H9 (cell line): ENCODE data around the gene POLD3. TPM values are rescaled to one million over a fixed set of nuclear protein-coding genes. Genes with fewer than 3 reads are reported as not detected.

Source experiments
- DNase-seq: peaks from one replicate; pipeline ENCODE4 v3.0.0-alpha.2; 2017
- H2AFZ ChIP-seq: one replicate; pipeline ENCODE4 v1.6.1; 2013; ENCODE audit warnings: mild to moderate bottlenecking, low read length, control low read depth, moderate library complexity
- H2AK5ac ChIP-seq: 2 replicates; pipeline ENCODE4 v1.6.1; 2013; ENCODE audit warnings: low read length, control low read depth, mixed read lengths; ENCODE audit not compliant: insufficient read length
- H2BK120ac ChIP-seq: one replicate; pipeline ENCODE4 v1.6.1; 2013; ENCODE audit warnings: low read depth, mild to moderate bottlenecking, low read length, control low read depth, inconsistent platforms; ENCODE audit not compliant: poor library complexity, severe bottlenecking
- H2BK12ac ChIP-seq: 2 replicates; pipeline ENCODE4 v1.6.1; 2013; ENCODE audit warnings: low read length, control low read depth, mixed read lengths, low read depth; ENCODE audit not compliant: insufficient read length
- H2BK15ac ChIP-seq: 2 replicates; pipeline ENCODE4 v1.6.1; 2013; ENCODE audit warnings: low read depth, low read length, control low read depth
- H2BK20ac ChIP-seq: one replicate; pipeline ENCODE4 v1.6.1; 2013; ENCODE audit warnings: low read depth, mild to moderate bottlenecking, low read length, control low read depth, inconsistent platforms; ENCODE audit not compliant: poor library complexity, severe bottlenecking
- H2BK5ac ChIP-seq: 2 replicates; pipeline ENCODE4 v1.6.1; 2013; ENCODE audit warnings: low read length, control low read depth, mixed read lengths; ENCODE audit not compliant: insufficient read length
- H3K14ac ChIP-seq: 2 replicates; pipeline ENCODE4 v1.6.1; 2013; ENCODE audit warnings: low read length, control low read depth; ENCODE audit not compliant: insufficient read depth
- H3K18ac ChIP-seq: 2 replicates; pipeline ENCODE4 v1.6.1; 2013; ENCODE audit warnings: low read depth, mild to moderate bottlenecking, mixed read lengths, low read length, control low read depth; ENCODE audit not compliant: insufficient read length
- H3K23ac ChIP-seq: 2 replicates; pipeline ENCODE4 v1.6.1; 2013; ENCODE audit warnings: low read length, control low read depth, mixed read lengths, low read depth; ENCODE audit not compliant: insufficient read length
- H3K23me2 ChIP-seq: 2 replicates; pipeline ENCODE4 v1.6.1; 2013; ENCODE audit warnings: low read depth, mild to moderate bottlenecking, mixed read lengths, low read length, control low read depth; ENCODE audit not compliant: insufficient read length, poor library complexity, severe bottlenecking
- H3K27ac ChIP-seq: 2 replicates; pipeline ENCODE4 v1.5.1; 2013; ENCODE audit warnings: low read length, control low read depth, mixed read lengths, low read depth; ENCODE audit not compliant: insufficient read length
- H3K27me3 ChIP-seq: 2 replicates; pipeline ENCODE4 v1.6.1; 2013; ENCODE audit warnings: low read length, control low read depth, inconsistent platforms; ENCODE audit not compliant: insufficient read depth
- H3K4ac ChIP-seq: 2 replicates; pipeline ENCODE4 v1.6.1; 2013; ENCODE audit warnings: low read depth, mild to moderate bottlenecking, control low read depth, inconsistent platforms, low read length, moderate library complexity
- H3K4me1 ChIP-seq: 2 replicates; pipeline ENCODE4 v1.6.1; 2013; ENCODE audit warnings: low read length, control low read depth, inconsistent platforms; ENCODE audit not compliant: insufficient read depth
- H3K4me2 ChIP-seq: 2 replicates; pipeline ENCODE4 v1.6.1; 2013; ENCODE audit warnings: low read length, control low read depth, mixed read lengths; ENCODE audit not compliant: insufficient read length, insufficient read depth
- H3K56ac ChIP-seq: 2 replicates; pipeline ENCODE4 v1.6.1; 2013; ENCODE audit warnings: low read depth, mild to moderate bottlenecking, mixed read lengths, low read length, control low read depth; ENCODE audit not compliant: insufficient read length
- H3K79me1 ChIP-seq: 2 replicates; pipeline ENCODE4 v1.6.1; 2013; ENCODE audit warnings: low read depth, mild to moderate bottlenecking, moderate library complexity, low read length, control low read depth, inconsistent platforms; ENCODE audit not compliant: insufficient read depth, poor library complexity, severe bottlenecking
- H3K79me2 ChIP-seq: 2 replicates; pipeline ENCODE4 v1.6.1; 2013; ENCODE audit warnings: low read length, control low read depth, inconsistent platforms; ENCODE audit not compliant: insufficient read depth
- H3K9ac ChIP-seq: 2 replicates; pipeline ENCODE4 v1.6.1; 2013; ENCODE audit warnings: low read length, control low read depth, mixed read lengths; ENCODE audit not compliant: insufficient read length; ENCODE audit errors: extremely low read depth
- H3K9me3 ChIP-seq: one replicate; pipeline ENCODE4 v1.6.1; 2013; ENCODE audit warnings: low read depth, low read length, inconsistent platforms; ENCODE audit not compliant: control insufficient read depth
- H3T11ph ChIP-seq: one replicate; pipeline ENCODE4 v1.6.1; 2013; ENCODE audit warnings: mild to moderate bottlenecking, low read length, control low read depth, inconsistent platforms
- H4K20me1 ChIP-seq: one replicate; pipeline ENCODE4 v1.6.1; 2013; ENCODE audit not compliant: control insufficient read depth, insufficient read length, insufficient read depth
- H4K5ac ChIP-seq: 2 replicates; pipeline ENCODE4 v1.6.1; 2013; ENCODE audit warnings: low read depth, mild to moderate bottlenecking, mixed read lengths, low read length, control low read depth; ENCODE audit not compliant: insufficient read length
- H4K8ac ChIP-seq: replicated peaks from 2 replicates; pipeline ENCODE4 v1.6.1; 2013; ENCODE audit warnings: low read length, control low read depth, mixed read lengths, low read depth; ENCODE audit not compliant: insufficient read length
- H4K91ac ChIP-seq: 2 replicates; pipeline ENCODE4 v1.6.1; 2013; ENCODE audit warnings: low read depth, mild to moderate bottlenecking, moderate library complexity, mixed read lengths, low read length, control low read depth; ENCODE audit not compliant: insufficient read length
- H3K27ac Mint-ChIP-seq, 3 experiments: 2 replicates in 2 of 3; 3 replicates in 1 of 3; pipeline ENCODE4 v1.8.0; 2020 to 2021; ENCODE audit warnings: mixed read lengths in 3 of 3, mild to moderate bottlenecking in 1 of 3, moderate library complexity in 1 of 3
- H3K27me3 Mint-ChIP-seq: 2 replicates; pipeline ENCODE4 v1.8.0; 2021; ENCODE audit warnings: low read depth, mild to moderate bottlenecking, moderate library complexity, mixed read lengths
- H3K36me3 Mint-ChIP-seq, 3 experiments: 2 replicates in 2 of 3; 3 replicates in 1 of 3; pipeline ENCODE4 v1.8.0; 2020 to 2021; ENCODE audit warnings: low read depth in 3 of 3, mixed read lengths in 3 of 3; ENCODE audit not compliant: insufficient read depth in 1 of 3
- H3K4me1 Mint-ChIP-seq, 2 experiments: 2 replicates each; pipeline ENCODE4 v1.8.0; 2020; ENCODE audit warnings: mixed read lengths in 2 of 2
- H3K4me3 Mint-ChIP-seq, 2 experiments: 2 replicates in 1 of 2; 3 replicates in 1 of 2; pipeline ENCODE4 v1.8.0; 2020 to 2021; ENCODE audit warnings: mild to moderate bottlenecking in 2 of 2, mixed read lengths in 2 of 2, moderate library complexity in 1 of 2
- H3K9me3 Mint-ChIP-seq, 2 experiments: 2 replicates in 1 of 2; 3 replicates in 1 of 2; pipeline ENCODE4 v1.8.0; 2020; ENCODE audit warnings: mild to moderate bottlenecking in 2 of 2, mixed read lengths in 2 of 2, moderate library complexity in 1 of 2
- CTCF ChIP-seq: fragments of 200-600 bp; sonication (generic); conservative IDR thresholded peaks from 3 replicates; pipeline ENCODE4 v1.8.0; 2021; ENCODE audit warnings: antibody characterized with exemption, mild to moderate bottlenecking
- WGBS: extraction: QIAGEN DNeasy Blood & Tissue Kit; methylation state at CpG from one replicate; pipeline ENCODE4 v1.1.7; 2013; ENCODE audit warnings: missing lambda C conversion rate, low lambda C conversion rate, mixed read lengths; ENCODE audit not compliant: insufficient read length; ENCODE audit errors: extremely low coverage; 5-methylcytosine and 5-hydroxymethylcytosine counted together
- total RNA-seq: library from RNA; stranded (reverse); gene quantifications from 2 replicates; pipeline ENCODE4 v1.2.1, GENCODE V29; 2021

POLD3 gene
- total RNA-seq, 1 experiment from 2014 or later: 34.1 TPM

DNA sequence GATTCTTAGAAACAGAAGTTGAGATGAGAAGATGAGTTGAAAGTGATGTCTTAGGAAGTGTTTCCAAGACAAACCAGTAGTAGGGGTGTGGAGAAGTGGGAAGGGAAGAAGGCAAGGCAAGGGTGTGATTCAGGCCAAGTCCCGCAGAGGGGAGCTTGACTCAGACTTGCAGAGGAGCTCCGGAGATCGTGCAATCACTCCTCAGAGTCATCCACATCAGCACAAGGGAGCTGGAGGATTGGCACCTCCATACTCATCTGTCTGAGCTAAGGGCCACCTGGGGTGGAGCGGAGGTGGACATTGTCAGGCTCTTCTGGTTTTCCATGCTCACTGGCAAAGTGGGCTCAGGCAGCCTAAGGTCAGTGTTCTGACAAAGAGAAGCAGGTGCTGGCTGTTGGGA is 94.4 kb downstream of the POLD3 start:
- Histone ChIP-seq H2BK20ac (no peak overlapping the region), H3K14ac (no peak overlapping the region), H3K27me3 (no peaks in the 10 kb centered on the region), H3K79me1 (no peaks in the 10 kb centered on the region), H3K9me3 (no peaks in the 10 kb centered on the region), H2BK12ac (no peak overlapping the region), H4K20me1 (no peaks in the 10 kb centered on the region), H2BK120ac (no peak overlapping the region), H2AK5ac (no peak overlapping the region), H3K9ac (no peak overlapping the region), H3K18ac (no peak overlapping the region), H3K4me2 (no peak overlapping the region), H2BK5ac (no peak overlapping the region), H2AFZ (no peak overlapping the region), H4K91ac (no peak overlapping the region), H3K4ac (no peak overlapping the region), H3K23me2 (no peaks in the 10 kb centered on the region), H4K5ac (no peak overlapping the region), H3K27ac (no peak overlapping the region), H3T11ph (no peak overlapping the region), H4K8ac (no peak overlapping the region), H3K79me2 (no peaks in the 10 kb centered on the region), H3K4me1 (no peaks in the 10 kb centered on the region), H2BK15ac (no peak overlapping the region), H3K23ac (no peak overlapping the region), H3K56ac (no peak overlapping the region)
- Mint-ChIP-seq H3K36me3 (no peaks in the 10 kb centered on the region; a peak in 1 of 7 replicates), H3K27me3 (peaks cover 8% of the 10 kb centered on the region), H3K27ac (no peak overlapping the region), H3K9me3 (no peaks in the 10 kb centered on the region), H3K4me1 (peaks cover 11 to 19% of the 10 kb centered on the region in 2 experiments), H3K4me3 (no peak overlapping the region)
- DNase-seq: no peak
- WGBS: no CpG with 5 or more reads among the region's 4 CpGs
- no peak for TF ChIP-seq CTCF
